GM23338 (cell line): Measurements from ENCODE around the gene COG6. TPM values are rescaled to one million over a fixed set of nuclear protein-coding genes. Genes with fewer than 3 reads are reported as not detected.

Experiments
- ATAC-seq: fragments of 200-7000 bp; cut with Tn5 transposase; 3 replicates; pipeline ENCODE4 v1.9.1; 2020
- DNase-seq: peaks from one replicate; pipeline ENCODE4 v3.0.0-alpha.2; 2015; ENCODE audit warnings: low spot score
- H2AFZ ChIP-seq: fragments of 200-600 bp; sonication (generic); 2 replicates; pipeline ENCODE4 v1.8.0; 2016; ENCODE audit warnings: antibody characterized with exemption, mild to moderate bottlenecking, moderate library complexity
- H3F3A ChIP-seq: fragments of 200-600 bp; sonication (generic); replicated peaks from 2 replicates; pipeline ENCODE4 v1.8.0; 2017; ENCODE audit warnings: antibody characterized with exemption, mixed run types, low read depth
- H3K27ac ChIP-seq: fragments of 200-600 bp; sonication (generic); 2 replicates; pipeline ENCODE4 v1.6.1; 2016; ENCODE audit warnings: low read depth
- H3K27me3 ChIP-seq: fragments of 200-600 bp; sonication (generic); 2 replicates; pipeline ENCODE4 v1.8.0; 2016; ENCODE audit warnings: mild to moderate bottlenecking, mixed run types, moderate library complexity; ENCODE audit not compliant: insufficient read depth
- H3K36me3 ChIP-seq: fragments of 200-600 bp; sonication (generic); 2 replicates; pipeline ENCODE4 v1.8.0; 2016; ENCODE audit warnings: mild to moderate bottlenecking; ENCODE audit not compliant: insufficient read depth
- H3K4me1 ChIP-seq: fragments of 200-600 bp; sonication (generic); 2 replicates; pipeline ENCODE4 v1.8.0; 2016; ENCODE audit warnings: mild to moderate bottlenecking, moderate library complexity; ENCODE audit not compliant: insufficient read depth
- H3K4me2 ChIP-seq: fragments of 200-600 bp; sonication (generic); 2 replicates; pipeline ENCODE4 v1.7.1; 2017; ENCODE audit warnings: mixed run types
- H3K4me3 ChIP-seq: fragments of 200-600 bp; sonication (generic); 2 replicates; pipeline ENCODE4 v1.6.1; 2016; ENCODE audit warnings: mixed run types
- H3K79me2 ChIP-seq: fragments of 200-600 bp; sonication (generic); replicated peaks from 2 replicates; pipeline ENCODE4 v1.8.0; 2017; ENCODE audit warnings: mild to moderate bottlenecking; ENCODE audit not compliant: insufficient read depth
- H3K9me2 ChIP-seq: fragments of 200-600 bp; sonication (generic); 2 replicates; pipeline ENCODE4 v1.8.0; 2017; ENCODE audit not compliant: insufficient read depth
- H4K20me1 ChIP-seq: fragments of 200-600 bp; sonication (generic); replicated peaks from 2 replicates; pipeline ENCODE4 v1.8.0; 2017; ENCODE audit warnings: mild to moderate bottlenecking; ENCODE audit not compliant: insufficient read depth
- H3K27ac Mint-ChIP-seq: 2 replicates; pipeline ENCODE4 v1.8.0; 2020; ENCODE audit warnings: inconsistent platforms, mild to moderate bottlenecking, moderate library complexity, mixed read lengths
- H3K27me3 Mint-ChIP-seq: 3 replicates; pipeline ENCODE4 v1.8.0; 2022; ENCODE audit warnings: low read depth, mild to moderate bottlenecking, moderate library complexity, mixed read lengths, inconsistent platforms; ENCODE audit not compliant: insufficient read depth, poor library complexity
- H3K36me3 Mint-ChIP-seq: 3 replicates; pipeline ENCODE4 v1.8.0; 2021; ENCODE audit warnings: low read depth, mild to moderate bottlenecking, inconsistent platforms, moderate library complexity, mixed read lengths
- H3K4me1 Mint-ChIP-seq: 3 replicates; pipeline ENCODE4 v1.8.0; 2020; ENCODE audit warnings: mild to moderate bottlenecking, inconsistent platforms, mixed read lengths
- H3K4me3 Mint-ChIP-seq: 3 replicates; pipeline ENCODE4 v1.8.0; 2021; ENCODE audit warnings: moderate library complexity, mild to moderate bottlenecking, inconsistent platforms, mixed read lengths
- H3K9me3 Mint-ChIP-seq: 3 replicates; pipeline ENCODE4 v1.8.0; 2020; ENCODE audit warnings: moderate library complexity, mild to moderate bottlenecking, inconsistent platforms, mixed read lengths
- CREB1 ChIP-seq: fragments of 250-450 bp; sonication (Bioruptor Pico); IDR thresholded peaks from 2 replicates; pipeline ENCODE4 v1.5.0; 2020; ENCODE audit warnings: low read depth, mild to moderate bottlenecking, moderate library complexity
- ETS1 ChIP-seq: IDR thresholded peaks from 2 replicates; pipeline ENCODE4 v1.6.1; 2016; ENCODE audit warnings: antibody characterized with exemption
- EZH2 ChIP-seq: fragments of 200-600 bp; sonication (generic); IDR thresholded peaks from one replicate; pipeline ENCODE4 v1.8.0; 2017; ENCODE audit warnings: antibody characterized with exemption, mild to moderate bottlenecking, low read depth; ENCODE audit not compliant: unreplicated experiment
- EZH2phosphoT487 ChIP-seq: fragments of 200-600 bp; sonication (generic); IDR thresholded peaks from one replicate; pipeline ENCODE4 v1.8.1; 2018; ENCODE audit warnings: antibody characterized with exemption; ENCODE audit not compliant: unreplicated experiment
- JUNB ChIP-seq: IDR thresholded peaks from one replicate; pipeline ENCODE4 v1.6.1; 2016; ENCODE audit warnings: antibody characterized with exemption; ENCODE audit not compliant: unreplicated experiment
- NANOG ChIP-seq: IDR thresholded peaks from 2 replicates; pipeline ENCODE4 v1.6.1; 2016; ENCODE audit warnings: antibody characterized with exemption, borderline replicate concordance
- POLR2AphosphoS5 ChIP-seq: IDR thresholded peaks from 2 replicates; pipeline ENCODE4 v1.6.1; 2016; ENCODE audit warnings: antibody characterized with exemption, low read depth
- REST ChIP-seq: IDR thresholded peaks from one replicate; pipeline ENCODE4 v1.6.1; 2018; ENCODE audit warnings: antibody characterized with exemption; ENCODE audit not compliant: unreplicated experiment
- STAT1 ChIP-seq: IDR thresholded peaks from one replicate; pipeline ENCODE4 v1.6.1; 2016; ENCODE audit warnings: antibody characterized with exemption; ENCODE audit not compliant: unreplicated experiment
- ZNF114 ChIP-seq: fragments of 250-450 bp; sonication (Bioruptor Pico); IDR thresholded peaks from 2 replicates; pipeline ENCODE4 v1.5.0; 2020; ENCODE audit warnings: mild to moderate bottlenecking, moderate library complexity
- ZNF331 ChIP-seq: fragments of 250-450 bp; sonication (Bioruptor Pico); IDR thresholded peaks from 2 replicates; pipeline ENCODE4 v1.5.0; 2020; ENCODE audit warnings: low read depth, mild to moderate bottlenecking, moderate library complexity
- polyA plus RNA-seq: library from polyadenylated mRNA; unstranded; fragments of >200 nt; fragmentation: Nextera tagmentation; extraction: Ambion mirVana; gene quantifications from 2 replicates; pipeline ENCODE4 v1.2.1, GENCODE V29; 2016
- total RNA-seq: library from RNA; depleted of rRNA; stranded (reverse); fragments of >200 nt; shearing (Covaris generic); gene quantifications from 2 replicates; pipeline ENCODE4 v1.2.3, GENCODE V29; 2014
- TF ChIP-seq, protein P1 (sequence below): fragments of 250-450 bp; sonication (Bioruptor Pico); IDR thresholded peaks from 2 replicates; pipeline ENCODE4 v1.5.0; 2020; ENCODE audit warnings: mild to moderate bottlenecking, moderate library complexity
- TF ChIP-seq, protein P2 (sequence below), 2 experiments: fragments of 200-600 bp in 1 of 2; sonication (generic) in 1 of 2; conservative IDR thresholded peaks; 2 replicates each; pipeline versions ENCODE4 v1.5.1 to v1.6.1; 2016 to 2017; ENCODE audit warnings: antibody characterized with exemption in 2 of 2, low read depth in 2 of 2, mild to moderate bottlenecking in 2 of 2, moderate library complexity in 1 of 2

Gene COG6
- total and polyA plus RNA-seq, 2 experiments from 2014 or later, result 10.0 to 23.6 TPM

DNA sequence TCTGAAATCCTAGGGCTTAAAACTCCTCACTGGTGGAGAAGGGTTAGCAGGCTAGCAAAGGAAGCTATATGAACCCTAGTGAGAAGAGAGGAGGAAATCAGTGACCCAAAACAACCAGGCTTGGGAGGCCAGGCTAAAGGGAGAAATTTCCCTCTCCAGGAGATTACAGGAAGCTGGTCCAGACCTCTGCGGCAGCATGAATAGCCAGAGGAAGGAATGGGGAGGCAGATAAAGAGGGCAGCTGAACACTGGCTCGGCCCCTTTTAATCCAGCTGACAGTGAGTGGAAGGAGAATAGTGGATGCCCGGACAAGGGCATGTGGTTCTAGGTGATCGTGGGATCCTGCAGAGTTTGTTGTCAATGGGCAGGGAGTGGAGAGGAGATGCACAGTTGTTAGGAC lies 130.6 kb downstream of the COG6 start:
- Histone ChIP-seq H3K36me3 (no peaks in the 10 kb centered on the region), H3K9me2 (peaks cover 11% of the 10 kb centered on the region), H3K4me1 (no peaks in the 10 kb centered on the region), H3K27ac (no peak overlapping the region), H3F3A (no peaks in the 10 kb centered on the region), H3K4me3 (no peak overlapping the region), H3K4me2 (no peak overlapping the region), H3K79me2 (no peaks in the 10 kb centered on the region), H4K20me1 (no peaks in the 10 kb centered on the region), H3K27me3 (no peaks in the 10 kb centered on the region), H2AFZ (peak overlapping the region; percentile 63; the same call in 1 of the 2 replicates)
- peaks cover 21% of the 10 kb centered on the region for H3K36me3 Mint-ChIP-seq
- peaks cover 26% of the 10 kb centered on the region for H3K9me3 Mint-ChIP-seq
- no peak overlapping the region for H3K4me3 Mint-ChIP-seq
- peaks cover 19% of the 10 kb centered on the region for H3K4me1 Mint-ChIP-seq
- H3K27me3 Mint-ChIP-seq, result peaks cover 5% of the 10 kb centered on the region
- no peak for ATAC-seq
- TF ChIP-seq POLR2AphosphoS5 (no peak), ZNF114 (CRISPR knock-in tag) (no peak), NANOG (no peak), STAT1 (no peak), ZNF331 (no peak), EZH2phosphoT487 (no peak), JUNB (no peak), CREB1 (CRISPR knock-in tag) (no peak), ETS1 (no peak), REST (no peak), EZH2 (no peak)
- TF ChIP-seq, protein P1, sequence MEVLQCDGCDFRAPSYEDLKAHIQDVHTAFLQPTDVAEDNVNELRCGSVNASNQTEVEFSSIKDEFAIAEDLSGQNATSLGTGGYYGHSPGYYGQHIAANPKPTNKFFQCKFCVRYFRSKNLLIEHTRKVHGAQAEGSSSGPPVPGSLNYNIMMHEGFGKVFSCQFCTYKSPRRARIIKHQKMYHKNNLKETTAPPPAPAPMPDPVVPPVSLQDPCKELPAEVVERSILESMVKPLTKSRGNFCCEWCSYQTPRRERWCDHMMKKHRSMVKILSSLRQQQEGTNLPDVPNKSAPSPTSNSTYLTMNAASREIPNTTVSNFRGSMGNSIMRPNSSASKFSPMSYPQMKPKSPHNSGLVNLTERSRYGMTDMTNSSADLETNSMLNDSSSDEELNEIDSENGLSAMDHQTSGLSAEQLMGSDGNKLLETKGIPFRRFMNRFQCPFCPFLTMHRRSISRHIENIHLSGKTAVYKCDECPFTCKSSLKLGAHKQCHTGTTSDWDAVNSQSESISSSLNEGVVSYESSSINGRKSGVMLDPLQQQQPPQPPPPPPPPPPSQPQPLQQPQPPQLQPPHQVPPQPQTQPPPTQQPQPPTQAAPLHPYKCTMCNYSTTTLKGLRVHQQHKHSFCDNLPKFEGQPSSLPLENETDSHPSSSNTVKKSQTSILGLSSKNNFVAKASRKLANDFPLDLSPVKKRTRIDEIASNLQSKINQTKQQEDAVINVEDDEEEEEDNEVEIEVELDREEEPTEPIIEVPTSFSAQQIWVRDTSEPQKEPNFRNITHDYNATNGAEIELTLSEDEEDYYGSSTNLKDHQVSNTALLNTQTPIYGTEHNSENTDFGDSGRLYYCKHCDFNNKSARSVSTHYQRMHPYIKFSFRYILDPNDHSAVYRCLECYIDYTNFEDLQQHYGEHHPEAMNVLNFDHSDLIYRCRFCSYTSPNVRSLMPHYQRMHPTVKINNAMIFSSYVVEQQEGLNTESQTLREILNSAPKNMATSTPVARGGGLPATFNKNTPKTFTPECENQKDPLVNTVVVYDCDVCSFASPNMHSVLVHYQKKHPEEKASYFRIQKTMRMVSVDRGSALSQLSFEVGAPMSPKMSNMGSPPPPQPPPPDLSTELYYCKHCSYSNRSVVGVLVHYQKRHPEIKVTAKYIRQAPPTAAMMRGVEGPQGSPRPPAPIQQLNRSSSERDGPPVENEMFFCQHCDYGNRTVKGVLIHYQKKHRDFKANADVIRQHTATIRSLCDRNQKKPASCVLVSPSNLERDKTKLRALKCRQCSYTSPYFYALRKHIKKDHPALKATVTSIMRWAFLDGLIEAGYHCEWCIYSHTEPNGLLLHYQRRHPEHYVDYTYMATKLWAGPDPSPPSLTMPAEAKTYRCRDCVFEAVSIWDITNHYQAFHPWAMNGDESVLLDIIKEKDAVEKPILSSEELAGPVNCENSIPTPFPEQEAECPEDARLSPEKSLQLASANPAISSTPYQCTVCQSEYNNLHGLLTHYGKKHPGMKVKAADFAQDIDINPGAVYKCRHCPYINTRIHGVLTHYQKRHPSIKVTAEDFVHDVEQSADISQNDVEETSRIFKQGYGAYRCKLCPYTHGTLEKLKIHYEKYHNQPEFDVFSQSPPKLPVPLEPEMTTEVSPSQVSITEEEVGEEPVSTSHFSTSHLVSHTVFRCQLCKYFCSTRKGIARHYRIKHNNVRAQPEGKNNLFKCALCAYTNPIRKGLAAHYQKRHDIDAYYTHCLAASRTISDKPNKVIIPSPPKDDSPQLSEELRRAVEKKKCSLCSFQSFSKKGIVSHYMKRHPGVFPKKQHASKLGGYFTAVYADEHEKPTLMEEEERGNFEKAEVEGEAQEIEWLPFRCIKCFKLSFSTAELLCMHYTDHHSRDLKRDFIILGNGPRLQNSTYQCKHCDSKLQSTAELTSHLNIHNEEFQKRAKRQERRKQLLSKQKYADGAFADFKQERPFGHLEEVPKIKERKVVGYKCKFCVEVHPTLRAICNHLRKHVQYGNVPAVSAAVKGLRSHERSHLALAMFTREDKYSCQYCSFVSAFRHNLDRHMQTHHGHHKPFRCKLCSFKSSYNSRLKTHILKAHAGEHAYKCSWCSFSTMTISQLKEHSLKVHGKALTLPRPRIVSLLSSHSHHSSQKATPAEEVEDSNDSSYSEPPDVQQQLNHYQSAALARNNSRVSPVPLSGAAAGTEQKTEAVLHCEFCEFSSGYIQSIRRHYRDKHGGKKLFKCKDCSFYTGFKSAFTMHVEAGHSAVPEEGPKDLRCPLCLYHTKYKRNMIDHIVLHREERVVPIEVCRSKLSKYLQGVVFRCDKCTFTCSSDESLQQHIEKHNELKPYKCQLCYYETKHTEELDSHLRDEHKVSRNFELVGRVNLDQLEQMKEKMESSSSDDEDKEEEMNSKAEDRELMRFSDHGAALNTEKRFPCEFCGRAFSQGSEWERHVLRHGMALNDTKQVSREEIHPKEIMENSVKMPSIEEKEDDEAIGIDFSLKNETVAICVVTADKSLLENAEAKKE, result no peak
- TF ChIP-seq, protein P2, sequence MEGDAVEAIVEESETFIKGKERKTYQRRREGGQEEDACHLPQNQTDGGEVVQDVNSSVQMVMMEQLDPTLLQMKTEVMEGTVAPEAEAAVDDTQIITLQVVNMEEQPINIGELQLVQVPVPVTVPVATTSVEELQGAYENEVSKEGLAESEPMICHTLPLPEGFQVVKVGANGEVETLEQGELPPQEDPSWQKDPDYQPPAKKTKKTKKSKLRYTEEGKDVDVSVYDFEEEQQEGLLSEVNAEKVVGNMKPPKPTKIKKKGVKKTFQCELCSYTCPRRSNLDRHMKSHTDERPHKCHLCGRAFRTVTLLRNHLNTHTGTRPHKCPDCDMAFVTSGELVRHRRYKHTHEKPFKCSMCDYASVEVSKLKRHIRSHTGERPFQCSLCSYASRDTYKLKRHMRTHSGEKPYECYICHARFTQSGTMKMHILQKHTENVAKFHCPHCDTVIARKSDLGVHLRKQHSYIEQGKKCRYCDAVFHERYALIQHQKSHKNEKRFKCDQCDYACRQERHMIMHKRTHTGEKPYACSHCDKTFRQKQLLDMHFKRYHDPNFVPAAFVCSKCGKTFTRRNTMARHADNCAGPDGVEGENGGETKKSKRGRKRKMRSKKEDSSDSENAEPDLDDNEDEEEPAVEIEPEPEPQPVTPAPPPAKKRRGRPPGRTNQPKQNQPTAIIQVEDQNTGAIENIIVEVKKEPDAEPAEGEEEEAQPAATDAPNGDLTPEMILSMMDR (conservative IDR thresholded peaks at IDR 0.05; ENCODE audit: low read depth in 2 of 2), result no peak
- no peak for DNase-seq
- no peak overlapping the region for H3K27ac Mint-ChIP-seq
